Vagina (tissue), 2 donors: ENCODE results near the gene NOVA2.

ENCODE experiments used
- POLR2A ChIP-seq, 2 donors: fragments of 450-650 bp; IDR thresholded peaks; one replicate each; pipeline ENCODE4 v1.6.1; 2017; ENCODE audit warnings: antibody characterized with exemption in 2 of 2, mild to moderate bottlenecking in 2 of 2, moderate library complexity in 2 of 2
- POLR2AphosphoS5 ChIP-seq, 2 donors: sonication (generic); formaldehyde crosslinking; IDR thresholded peaks; one replicate each; pipeline ENCODE4 v1.9.0; 2017; ENCODE audit warnings: antibody characterized with exemption in 2 of 2, mild to moderate bottlenecking in 2 of 2, low read depth in 1 of 2; ENCODE audit not compliant: insufficient read depth in 1 of 2
- TF ChIP-seq, protein P1 (sequence below), 3 experiments: fragments of 450-650 bp in 2 of 3; fragments of 200-600 bp in 1 of 3; sonication (generic) in 1 of 3; IDR thresholded peaks; one replicate each; pipeline ENCODE4 v1.5.1; 2017 to 2019; ENCODE audit warnings: antibody characterized with exemption in 3 of 3, mild to moderate bottlenecking in 2 of 3, moderate library complexity in 2 of 3

DNA sequence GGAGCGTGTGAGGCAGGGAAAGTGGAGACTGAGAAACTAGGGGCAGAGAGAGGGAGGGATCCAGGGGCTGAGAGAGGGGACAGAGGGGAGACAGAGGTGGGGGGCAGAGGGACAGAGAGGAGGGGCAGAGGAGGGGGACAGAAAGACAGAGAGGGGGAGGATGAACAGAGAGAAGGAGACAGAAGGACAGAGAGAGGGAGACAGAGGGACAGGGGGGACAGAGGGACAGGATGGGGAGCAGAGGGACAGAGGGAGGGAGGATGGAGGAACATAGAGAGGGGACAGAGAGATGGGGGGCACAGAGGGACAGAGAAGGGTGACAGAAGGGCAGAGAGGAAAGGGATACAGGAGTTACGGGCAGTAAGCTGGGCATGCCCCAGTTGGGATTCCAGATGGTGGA is 44.4 kb downstream of the NOVA2 start:
- TF ChIP-seq, protein P1, sequence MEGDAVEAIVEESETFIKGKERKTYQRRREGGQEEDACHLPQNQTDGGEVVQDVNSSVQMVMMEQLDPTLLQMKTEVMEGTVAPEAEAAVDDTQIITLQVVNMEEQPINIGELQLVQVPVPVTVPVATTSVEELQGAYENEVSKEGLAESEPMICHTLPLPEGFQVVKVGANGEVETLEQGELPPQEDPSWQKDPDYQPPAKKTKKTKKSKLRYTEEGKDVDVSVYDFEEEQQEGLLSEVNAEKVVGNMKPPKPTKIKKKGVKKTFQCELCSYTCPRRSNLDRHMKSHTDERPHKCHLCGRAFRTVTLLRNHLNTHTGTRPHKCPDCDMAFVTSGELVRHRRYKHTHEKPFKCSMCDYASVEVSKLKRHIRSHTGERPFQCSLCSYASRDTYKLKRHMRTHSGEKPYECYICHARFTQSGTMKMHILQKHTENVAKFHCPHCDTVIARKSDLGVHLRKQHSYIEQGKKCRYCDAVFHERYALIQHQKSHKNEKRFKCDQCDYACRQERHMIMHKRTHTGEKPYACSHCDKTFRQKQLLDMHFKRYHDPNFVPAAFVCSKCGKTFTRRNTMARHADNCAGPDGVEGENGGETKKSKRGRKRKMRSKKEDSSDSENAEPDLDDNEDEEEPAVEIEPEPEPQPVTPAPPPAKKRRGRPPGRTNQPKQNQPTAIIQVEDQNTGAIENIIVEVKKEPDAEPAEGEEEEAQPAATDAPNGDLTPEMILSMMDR (IDR thresholded peaks at IDR 0.05) = no peak
- TF ChIP-seq POLR2A (IDR thresholded peaks at IDR 0.05) (no peak), POLR2AphosphoS5 (IDR thresholded peaks at IDR 0.05; ENCODE audit: insufficient read depth in 1 of 2, low read depth in 1 of 2) (no peak)
